Naive B cell (primary cell): Measurements from ENCODE around the gene PITRM1. TPM values are rescaled to one million over a fixed set of nuclear protein-coding genes. Genes with fewer than 3 reads are reported as not detected.

ENCODE experiments used
- ATAC-seq, 2 donors: fragments of 150-1000 bp; cut with Tn5 transposase; 2 replicates each; pipeline ENCODE4 v1.10.0; 2021; ENCODE audit warnings: low read depth in 2 of 2, mild to moderate bottlenecking in 2 of 2, moderate library complexity in 2 of 2
- DNase-seq: peaks from one replicate; pipeline ENCODE4 v3.0.0; 2022
- H3K27ac Mint-ChIP-seq, 6 donors: one replicate each; pipeline ENCODE4 v1.8.0; 2020 to 2022; ENCODE audit warnings: mild to moderate bottlenecking in 6 of 6, mixed read lengths in 6 of 6, moderate library complexity in 5 of 6, inconsistent platforms in 2 of 6
- H3K27me3 Mint-ChIP-seq, 3 donors: one replicate each; pipeline ENCODE4 v1.8.0; 2021 to 2022; ENCODE audit warnings: mixed read lengths in 3 of 3, mild to moderate bottlenecking in 1 of 3
- H3K36me3 Mint-ChIP-seq, 2 donors: one replicate each; pipeline ENCODE4 v1.8.0; 2020 to 2022; ENCODE audit warnings: mixed read lengths in 2 of 2, inconsistent platforms in 1 of 2, mild to moderate bottlenecking in 1 of 2
- H3K4me1 Mint-ChIP-seq, 3 donors: one replicate each; pipeline ENCODE4 v1.8.0; 2020 to 2022; ENCODE audit warnings: mixed read lengths in 3 of 3, inconsistent platforms in 1 of 3, mild to moderate bottlenecking in 1 of 3, moderate library complexity in 1 of 3
- H3K4me3 Mint-ChIP-seq, 8 donors: one replicate each; pipeline ENCODE4 v1.8.0; 2020 to 2022; ENCODE audit warnings: mild to moderate bottlenecking in 8 of 8, mixed read lengths in 8 of 8, moderate library complexity in 8 of 8, inconsistent platforms in 2 of 8
- H3K9me3 Mint-ChIP-seq, 7 donors: one replicate each; pipeline ENCODE4 v1.8.0; 2020 to 2022; ENCODE audit warnings: mixed read lengths in 7 of 7, mild to moderate bottlenecking in 5 of 7, inconsistent platforms in 2 of 7, moderate library complexity in 1 of 7
- polyA plus RNA-seq, 6 donors: library from polyadenylated mRNA; unstranded; fragments of 300-500 nt; fragmentation: Illumina TruSeq; gene quantifications; one replicate each; pipeline ENCODE4 v1.2.3, GENCODE V29; 2021; ENCODE audit warnings: low read depth in 6 of 6

PITRM1 gene
- polyA plus RNA-seq, 6 donors from 2014 or later, result 18.7 to 37.7 (median 28.8) TPM

DNA sequence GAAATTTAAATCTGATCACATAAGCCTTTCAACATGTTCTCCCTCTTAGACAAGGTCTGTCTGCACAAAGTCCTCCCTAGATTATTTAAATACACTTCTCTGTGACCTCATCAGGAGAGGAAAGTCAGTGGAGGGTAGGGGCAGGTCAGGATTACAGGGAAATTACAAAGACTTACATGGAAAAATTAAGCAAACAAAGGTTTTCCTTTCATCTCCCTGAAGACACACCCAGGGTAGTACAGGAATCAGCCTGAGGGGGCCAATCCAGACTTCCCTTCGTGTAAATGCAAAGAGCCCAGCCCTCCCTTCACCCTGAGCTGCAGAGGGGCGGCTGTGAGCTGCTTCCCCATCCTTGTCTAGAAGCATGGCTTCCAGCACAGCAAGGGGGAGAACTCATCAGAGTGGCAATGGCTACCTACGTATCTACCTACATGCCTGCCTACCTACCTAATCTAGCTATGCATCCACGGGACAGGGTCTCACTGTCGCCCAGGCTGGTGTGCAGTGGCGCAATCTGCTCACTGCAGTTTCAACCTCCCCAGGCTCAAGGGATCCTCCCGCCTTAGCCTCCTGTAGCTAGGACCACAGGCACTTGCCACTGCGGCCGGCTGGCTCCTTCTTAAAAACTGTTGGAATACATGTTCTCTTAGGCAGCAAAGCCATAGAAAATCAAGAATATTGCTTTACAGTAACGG lies 33.2 kb downstream of the PITRM1 start:
- Mint-ChIP-seq H3K4me3 (no peak overlapping the region), H3K4me1 (peaks cover 0 to 3% (median 0%) of the 10 kb centered on the region in 3 donors), H3K27me3 (no peaks in the 10 kb centered on the region), H3K36me3 (peaks cover 44 to 50% of the 10 kb centered on the region in 2 donors), H3K9me3 (no peaks in the 10 kb centered on the region), H3K27ac (peak overlapping the region in 1 of 6 donors; percentile 80)
- ATAC-seq (no peak), DNase-seq (no peak)

DNA sequence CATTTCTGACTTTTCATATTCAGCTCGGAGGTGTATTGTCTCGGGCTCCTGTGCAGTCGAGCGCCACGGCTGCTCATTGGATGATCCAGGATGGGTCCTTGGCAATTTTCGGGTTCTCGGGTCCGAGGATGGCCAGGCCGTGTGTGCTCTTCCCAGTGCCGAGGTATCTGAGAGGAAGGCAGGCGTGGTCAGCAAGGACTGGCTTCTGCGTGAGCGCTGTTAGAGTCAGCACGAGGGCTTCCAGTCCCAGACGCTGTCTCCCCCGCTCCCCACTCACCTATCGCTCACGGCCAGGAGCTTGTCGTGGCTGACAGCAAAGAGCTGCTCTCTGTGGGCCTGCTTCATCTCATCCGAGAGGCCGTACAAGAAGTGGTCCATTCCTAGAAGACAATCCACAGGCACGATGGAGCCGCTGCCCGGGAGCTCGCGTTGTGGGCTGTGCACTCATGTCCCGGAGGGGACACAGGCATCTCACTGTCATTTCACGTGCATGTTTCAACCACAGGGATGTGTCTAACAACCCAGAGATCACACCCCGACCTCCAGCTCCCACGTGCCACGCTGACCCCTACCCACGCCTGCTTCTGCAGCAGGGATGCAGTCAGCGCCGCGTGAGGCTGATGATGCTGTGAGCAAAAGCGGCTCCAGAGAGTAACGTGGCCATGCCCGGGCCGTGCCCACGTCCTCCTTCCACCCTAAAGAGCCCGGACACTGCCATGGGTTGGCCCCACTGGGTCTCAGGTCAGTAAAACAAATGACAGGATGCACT lies 34.4 kb downstream of the PITRM1 start:
- H3K36me3 Mint-ChIP-seq, result peaks cover 32 to 39% of the 10 kb centered on the region in 2 donors
- peak overlapping the region in 1 of 6 donors; percentile 79 for H3K27ac Mint-ChIP-seq
- H3K9me3 Mint-ChIP-seq, result no peaks in the 10 kb centered on the region
- DNase-seq (no peak), ATAC-seq (no peak)
- peaks cover 0 to 3% (median 0%) of the 10 kb centered on the region in 3 donors for H3K4me1 Mint-ChIP-seq
- H3K4me3 Mint-ChIP-seq, result no peak overlapping the region
- no peaks in the 10 kb centered on the region for H3K27me3 Mint-ChIP-seq

DNA sequence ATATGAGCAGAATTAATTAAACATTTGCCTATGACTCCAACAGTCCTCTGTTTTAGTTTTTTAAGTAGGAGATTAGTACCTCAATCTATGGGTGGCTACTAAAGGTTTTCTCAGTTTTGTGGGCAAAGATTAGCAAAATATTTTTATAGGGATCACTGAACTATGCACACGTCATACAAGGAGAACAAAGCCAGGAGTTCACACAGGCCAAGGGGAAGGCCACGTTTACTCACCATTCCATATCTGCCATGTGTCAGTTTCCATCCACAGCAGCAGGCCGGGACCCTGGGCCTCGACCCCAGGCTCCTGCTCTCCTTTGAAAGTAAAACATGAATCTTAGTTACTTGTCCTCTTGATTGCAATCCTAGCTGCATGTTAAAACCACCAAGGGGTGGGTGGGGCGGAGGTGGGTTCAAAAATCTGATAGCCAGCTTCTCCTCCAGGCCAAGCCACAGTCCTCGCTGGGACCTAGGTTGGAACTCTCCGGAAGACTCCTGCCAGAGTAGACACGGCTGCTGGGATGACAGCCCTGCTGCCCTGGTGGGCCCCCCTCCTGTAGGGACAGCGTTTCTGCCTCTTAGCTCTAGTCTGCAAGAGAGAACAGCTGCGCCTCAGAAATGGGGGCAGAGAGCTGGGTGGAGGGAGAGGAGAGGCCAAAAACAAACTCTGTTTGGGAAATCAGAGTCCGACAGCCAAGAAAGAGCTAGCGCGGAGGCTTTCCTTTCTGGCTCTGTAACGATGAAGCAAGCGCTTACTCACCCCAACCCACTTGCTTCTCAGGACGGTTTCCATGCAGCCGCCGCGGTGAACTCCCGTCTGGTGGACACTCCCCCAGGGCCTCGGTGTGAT lies 35.6 kb downstream of the PITRM1 start:
- H3K27me3 Mint-ChIP-seq, result no peaks in the 10 kb centered on the region
- DNase-seq, result no peak
- H3K27ac Mint-ChIP-seq, result peak overlapping the region in 2 of 6 donors; percentile 33 to 47
- H3K9me3 Mint-ChIP-seq, result no peaks in the 10 kb centered on the region
- H3K4me1 Mint-ChIP-seq, result no peaks in the 10 kb centered on the region
- no peak overlapping the region for H3K4me3 Mint-ChIP-seq
- H3K36me3 Mint-ChIP-seq, result peaks cover 27 to 39% of the 10 kb centered on the region in 2 donors
- ATAC-seq, result no peak

DNA sequence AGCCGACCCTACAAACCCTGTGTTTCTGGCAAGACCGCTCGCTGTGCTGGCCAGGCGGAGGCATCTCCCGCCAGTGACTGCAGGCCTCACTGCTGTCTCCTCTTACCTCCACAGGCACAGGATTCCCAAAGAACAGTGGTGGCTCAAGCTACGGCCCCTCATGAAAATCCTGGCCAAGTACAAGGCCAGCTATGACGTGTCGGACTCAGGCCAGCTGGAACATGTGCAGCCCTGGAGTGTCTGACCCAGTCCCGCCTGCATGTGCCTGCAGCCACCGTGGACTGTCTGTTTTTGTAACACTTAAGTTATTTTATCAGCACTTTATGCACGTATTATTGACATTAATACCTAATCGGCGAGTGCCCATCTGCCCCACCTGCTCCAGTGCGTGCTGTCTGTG lies 36.2 kb downstream of the PITRM1 start:
- H3K9me3 Mint-ChIP-seq, result no peaks in the 10 kb centered on the region
- ATAC-seq (no peak), DNase-seq (no peak)
- no peak overlapping the region for H3K27ac Mint-ChIP-seq
- peaks cover 21 to 37% of the 10 kb centered on the region in 2 donors for H3K36me3 Mint-ChIP-seq
- H3K4me3 Mint-ChIP-seq, result no peak overlapping the region
- no peaks in the 10 kb centered on the region for H3K4me1 Mint-ChIP-seq
- no peaks in the 10 kb centered on the region for H3K27me3 Mint-ChIP-seq

DNA sequence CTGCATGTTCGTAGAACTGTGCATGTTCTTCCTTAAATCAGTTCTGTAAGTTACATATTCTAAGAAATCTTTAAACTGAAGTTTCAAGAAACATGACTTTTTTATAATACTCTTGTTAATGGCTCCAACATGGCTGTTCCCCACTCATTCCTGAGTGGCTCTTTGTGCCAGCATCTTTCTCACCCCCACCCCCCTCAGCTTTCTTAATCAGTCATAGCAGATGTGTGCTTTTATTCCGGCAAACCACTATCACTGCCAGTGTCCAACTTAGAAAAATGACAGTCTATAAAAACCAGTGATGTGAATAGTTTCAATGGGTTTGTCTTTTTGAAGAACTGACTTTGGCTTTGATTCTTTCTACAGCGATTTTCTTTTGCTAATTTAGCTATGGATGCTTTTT lies 37.6 kb downstream of the PITRM1 start:
- H3K36me3 Mint-ChIP-seq, result peaks cover 19 to 31% of the 10 kb centered on the region in 2 donors
- H3K27ac Mint-ChIP-seq, result no peak overlapping the region
- H3K9me3 Mint-ChIP-seq, result no peaks in the 10 kb centered on the region
- H3K27me3 Mint-ChIP-seq, result no peaks in the 10 kb centered on the region
- ATAC-seq (no peak), DNase-seq (no peak)
- H3K4me3 Mint-ChIP-seq, result no peak overlapping the region
- H3K4me1 Mint-ChIP-seq, result no peaks in the 10 kb centered on the region

DNA sequence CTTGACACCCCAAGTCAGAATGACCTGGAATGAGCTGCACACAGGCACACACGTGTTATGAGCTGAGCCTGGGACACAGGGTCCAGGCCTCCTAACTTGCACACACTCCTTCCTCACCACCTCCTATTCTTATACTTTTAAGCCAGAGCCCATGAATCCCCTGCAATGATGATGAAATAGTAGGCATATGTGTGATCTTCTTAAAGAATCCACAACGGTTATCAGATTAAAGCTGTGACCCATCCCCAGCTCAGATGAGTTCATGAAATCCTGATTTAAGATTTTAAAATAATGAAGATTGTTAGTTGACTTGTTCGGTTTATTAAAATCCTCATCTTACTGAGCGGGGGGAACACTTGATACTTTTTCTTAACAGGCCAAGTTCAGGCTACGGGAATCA lies 38.6 kb downstream of the PITRM1 start:
- Mint-ChIP-seq H3K9me3 (no peaks in the 10 kb centered on the region), H3K4me1 (no peaks in the 10 kb centered on the region), H3K27me3 (no peaks in the 10 kb centered on the region), H3K36me3 (peaks cover 19 to 30% of the 10 kb centered on the region in 2 donors), H3K4me3 (peak overlapping the region in 1 of 8 donors; percentile 56), H3K27ac (no peak overlapping the region)
- no peak for DNase-seq
- no peak for ATAC-seq

DNA sequence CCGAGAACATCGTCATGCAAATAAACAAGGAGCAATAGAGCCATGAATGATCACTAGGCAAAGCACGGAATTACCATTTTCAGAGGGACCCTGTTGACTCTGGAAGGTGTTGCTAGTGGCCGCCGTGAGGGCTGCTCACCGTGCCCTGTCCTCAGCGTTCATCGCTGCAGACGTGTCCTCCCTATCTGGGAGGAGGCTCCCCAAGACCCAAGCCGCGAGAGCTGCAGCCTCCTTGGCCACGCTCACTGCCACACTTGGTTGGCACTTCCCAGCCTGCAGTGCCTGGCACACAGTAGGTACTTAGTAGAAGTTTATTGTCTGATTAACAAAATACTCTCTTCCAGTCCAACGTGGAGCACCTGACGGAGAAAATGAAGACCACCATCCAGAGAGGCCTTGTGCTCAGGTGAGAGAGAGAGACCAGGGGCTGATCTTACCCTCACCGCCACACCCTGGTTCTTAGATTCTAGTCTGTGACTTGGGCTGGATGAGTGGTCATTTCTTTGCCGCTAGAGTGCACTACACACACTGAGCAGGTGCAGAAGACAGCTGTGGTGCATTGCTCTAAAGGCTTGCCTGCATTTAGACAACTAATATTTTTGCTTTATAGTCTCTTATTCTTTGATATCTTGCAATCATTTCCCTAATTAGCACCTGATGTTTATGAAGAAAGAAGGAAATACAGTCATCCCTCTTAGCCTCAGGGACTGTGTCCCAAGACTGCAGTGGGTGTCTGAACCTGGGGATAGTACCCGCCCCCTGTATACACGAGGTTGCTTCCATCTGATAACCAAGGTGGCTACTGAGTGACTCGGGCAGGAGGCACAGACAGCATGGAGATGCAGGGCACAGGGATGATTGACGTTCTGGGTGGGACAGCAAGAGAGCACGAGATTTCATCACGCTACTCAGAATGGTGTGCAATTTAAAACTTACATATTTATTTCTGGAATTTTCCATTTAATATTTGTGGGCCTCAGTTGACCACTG lies 40.3 kb downstream of the PITRM1 start:
- Mint-ChIP-seq H3K36me3 (peaks cover 22 to 24% of the 10 kb centered on the region in 2 donors), H3K9me3 (peaks cover 0 to 9% (median 0%) of the 10 kb centered on the region in 7 donors), H3K4me1 (no peaks in the 10 kb centered on the region), H3K27ac (peak overlapping the region in 1 of 6 donors; percentile 11), H3K4me3 (no peak overlapping the region), H3K27me3 (no peaks in the 10 kb centered on the region)
- DNase-seq (no peak), ATAC-seq (no peak)

DNA sequence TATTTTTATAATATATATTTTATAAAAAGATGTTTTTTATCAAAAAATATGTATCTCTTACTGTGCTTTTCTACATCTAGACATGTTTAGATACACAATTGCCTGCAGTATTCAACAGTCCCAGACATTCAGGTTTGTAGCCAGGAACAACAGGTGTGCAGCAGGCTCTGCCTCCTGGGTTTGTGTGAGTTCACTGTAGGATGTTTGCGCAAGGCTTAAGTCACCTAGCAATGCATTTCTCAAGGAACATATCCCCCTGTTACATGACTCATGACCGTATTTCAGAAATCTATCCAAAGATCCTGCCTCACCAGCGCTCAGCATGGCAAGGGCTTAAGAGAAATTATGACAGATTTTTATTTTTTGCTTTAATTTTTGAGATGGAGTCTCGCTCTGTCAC lies 41.5 kb downstream of the PITRM1 start:
- peaks cover 22 to 24% of the 10 kb centered on the region in 2 donors for H3K36me3 Mint-ChIP-seq
- no peaks in the 10 kb centered on the region for H3K27me3 Mint-ChIP-seq
- H3K4me1 Mint-ChIP-seq, result no peaks in the 10 kb centered on the region
- DNase-seq (no peak), ATAC-seq (no peak)
- peaks cover 0 to 9% (median 0%) of the 10 kb centered on the region in 7 donors for H3K9me3 Mint-ChIP-seq
- no peak overlapping the region for H3K27ac Mint-ChIP-seq
- H3K4me3 Mint-ChIP-seq, result no peak overlapping the region

DNA sequence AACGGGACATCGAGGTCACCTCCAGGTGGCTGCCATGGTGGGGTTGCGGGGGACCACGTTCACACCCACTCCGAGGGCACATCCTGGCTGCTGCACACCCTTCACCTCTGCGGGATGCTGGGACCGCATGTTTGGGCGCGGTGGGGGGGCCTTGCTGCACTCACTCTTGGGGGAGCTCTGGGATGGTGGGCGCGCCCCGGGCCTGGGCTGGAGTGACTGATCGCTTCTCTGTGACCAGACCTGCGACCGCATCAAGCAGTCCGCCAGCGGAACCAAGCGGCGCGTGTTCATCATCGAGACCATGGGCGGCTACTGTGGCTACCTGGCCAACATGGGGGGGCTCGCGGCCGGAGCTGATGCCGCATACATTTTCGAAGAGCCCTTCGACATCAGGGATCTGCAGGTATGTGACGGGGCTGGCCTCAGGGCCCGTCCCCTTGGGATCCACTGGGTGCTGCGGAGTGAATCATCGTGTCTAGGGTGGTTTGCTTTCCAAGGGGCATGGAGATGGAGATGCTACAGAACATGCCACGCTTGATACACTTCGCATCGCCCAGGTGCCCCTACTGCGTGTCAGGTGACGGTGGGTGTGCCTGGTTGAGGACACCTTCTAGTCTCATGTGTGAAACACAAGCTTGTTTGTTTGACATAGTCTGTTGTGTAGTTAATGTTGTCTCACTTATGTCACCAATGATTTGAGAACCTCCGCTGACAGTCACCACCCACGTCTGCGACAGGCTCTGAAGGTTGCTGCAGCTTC lies 42.8 kb downstream of the PITRM1 start:
- Mint-ChIP-seq H3K4me3 (no peak overlapping the region), H3K9me3 (peaks cover 0 to 9% (median 0%) of the 10 kb centered on the region in 7 donors), H3K4me1 (no peaks in the 10 kb centered on the region), H3K27ac (no peak overlapping the region), H3K36me3 (peaks cover 19 to 22% of the 10 kb centered on the region in 2 donors), H3K27me3 (no peaks in the 10 kb centered on the region)
- DNase-seq (no peak), ATAC-seq (no peak)

DNA sequence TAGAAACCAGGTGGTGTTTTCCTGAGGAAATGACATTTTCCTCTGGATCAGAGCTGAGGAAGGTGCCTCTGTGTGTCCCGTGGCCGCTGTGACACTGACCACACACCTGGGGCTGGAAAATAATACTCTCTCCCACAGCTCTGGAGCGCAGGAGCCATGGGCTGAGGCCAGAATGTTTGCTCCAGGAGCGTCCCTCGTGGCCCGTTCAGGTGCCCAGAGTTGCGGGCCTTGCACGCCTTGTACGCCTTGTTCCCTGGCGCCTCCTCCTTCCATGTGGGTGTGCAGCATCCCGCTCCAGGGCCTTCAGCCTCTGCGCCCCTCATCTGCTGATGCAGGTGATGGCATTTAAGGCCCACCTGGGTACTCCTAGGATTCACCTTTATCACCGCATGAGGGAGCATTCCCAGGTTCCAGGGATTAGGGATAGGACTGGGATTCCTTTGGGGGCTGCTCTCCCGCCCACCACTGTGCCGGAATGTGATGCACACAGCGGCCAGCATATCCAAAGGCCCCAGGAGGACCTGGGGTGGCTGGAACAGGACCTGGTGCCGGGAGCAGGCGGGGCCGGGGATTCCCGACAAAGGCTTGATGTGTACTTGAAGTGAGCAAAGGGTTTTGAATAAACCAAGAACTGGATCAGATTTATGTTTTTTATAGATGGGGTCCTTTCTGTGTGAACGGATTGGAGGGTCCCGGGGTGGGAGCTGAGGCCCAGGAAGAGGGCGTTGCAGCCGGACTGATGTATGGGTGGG lies 44.0 kb downstream of the PITRM1 start:
- ATAC-seq (no peak), DNase-seq (no peak)
- Mint-ChIP-seq H3K4me1 (no peaks in the 10 kb centered on the region), H3K36me3 (peaks cover 16 to 22% of the 10 kb centered on the region in 2 donors), H3K9me3 (peaks cover 0 to 9% (median 0%) of the 10 kb centered on the region in 7 donors), H3K4me3 (no peak overlapping the region), H3K27me3 (no peaks in the 10 kb centered on the region), H3K27ac (no peak overlapping the region)

DNA sequence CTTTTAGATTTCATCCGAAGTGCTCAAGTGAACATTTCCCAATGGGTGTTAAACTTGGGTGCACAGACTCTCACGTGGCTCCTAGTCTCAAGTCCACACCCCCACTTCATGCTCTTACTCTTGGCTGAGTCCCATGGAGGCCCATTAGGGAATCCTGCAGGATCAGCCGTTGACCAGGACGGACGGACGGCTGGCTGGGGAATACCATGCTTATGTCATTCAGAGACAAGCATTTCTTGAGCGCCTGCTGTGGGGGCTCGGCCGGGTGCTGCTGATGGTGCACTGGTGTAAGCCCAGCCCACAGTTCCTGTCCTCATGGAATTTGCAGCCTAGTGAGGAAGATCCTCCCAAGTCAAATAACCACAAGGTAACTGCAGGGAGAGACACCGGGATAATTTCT lies 44.7 kb downstream of the PITRM1 start:
- Mint-ChIP-seq H3K4me3 (no peak overlapping the region), H3K36me3 (peaks cover 20 to 24% of the 10 kb centered on the region in 2 donors), H3K9me3 (peaks cover 0 to 9% (median 0%) of the 10 kb centered on the region in 7 donors), H3K27me3 (no peaks in the 10 kb centered on the region), H3K27ac (no peak overlapping the region), H3K4me1 (no peaks in the 10 kb centered on the region)
- no peak for ATAC-seq
- DNase-seq, result no peak
